Activated CD4-positive, alpha-beta T cell treated with anti-CD3 and anti-CD28 coated beads for 24 hours (primary cell): Measurements from ENCODE around the gene SAMD1.
A peak's percentile ranks its signal among the peaks of the same experiment; 100 is the strongest.

ENCODE experiments used
- DNase-seq, 2 donors: peaks; one replicate each; pipeline ENCODE4 v3.0.0-alpha.2; 2020; ENCODE audit warnings: low read depth in 2 of 2

Gene SAMD1

GRCh38 chr19:14113762-14114414 is 23.3 kb upstream of the SAMD1 start:
- peak in 1 of 2 donors; percentile 44 for DNase-seq

GRCh38 chr19:14112809-14113385 is 22.3 kb upstream of the SAMD1 start:
- no peak for DNase-seq

- no peak for DNase-seq
These were observed 21.7 kb upstream of the SAMD1 start for GRCh38 chr19:14112051-14112808.

- no peak for DNase-seq
These were observed 20.9 kb upstream of the SAMD1 start for GRCh38 chr19:14111486-14111885.

- DNase-seq: no peak
These were observed 20.1 kb upstream of the SAMD1 start for GRCh38 chr19:14110650-14111049.

GRCh38 chr19:14107581-14108461 is 17.3 kb upstream of the SAMD1 start:
- DNase-seq: no peak

GRCh38 chr19:14106840-14107239 is 16.3 kb upstream of the SAMD1 start:
- DNase-seq: no peak

- no peak for DNase-seq
These were observed 15.1 kb upstream of the SAMD1 start for GRCh38 chr19:14105680-14106079.

- no peak for DNase-seq
These were observed 12.8 kb upstream of the SAMD1 start for GRCh38 chr19:14103310-14103709.

- DNase-seq: no peak
These were observed 12.2 kb upstream of the SAMD1 start for GRCh38 chr19:14102756-14103155.

- DNase-seq: no peak
These were observed 11.6 kb upstream of the SAMD1 start for GRCh38 chr19:14102102-14102696.

- DNase-seq: no peak
These were observed 10.5 kb upstream of the SAMD1 start for GRCh38 chr19:14101003-14101545.

GRCh38 chr19:14097532-14098151 is 7.1 kb upstream of the SAMD1 start:
- no peak for DNase-seq

GRCh38 chr19:14096272-14096992 is 5.9 kb upstream of the SAMD1 start:
- DNase-seq: no peak

GRCh38 chr19:14094854-14095253 is 4.3 kb upstream of the SAMD1 start:
- DNase-seq: no peak

- no peak for DNase-seq
These were observed 2.7 kb upstream of the SAMD1 start for GRCh38 chr19:14093117-14093823.

GRCh38 chr19:14091813-14092462 is 1.4 kb upstream of the SAMD1 start:
- DNase-seq: no peak

GRCh38 chr19:14091081-14091812 is 696 bp upstream of the SAMD1 start:
- DNase-seq: peak in 1 of 2 donors; percentile 61
